Measurements from ENCODE around the gene SARS1. TPM values are rescaled to one million over a fixed set of nuclear protein-coding genes. Genes with fewer than 3 reads are reported as not detected.
A peak's percentile ranks its signal among the peaks of the same experiment; 100 is the strongest.

Gene SARS1
- total and polyA plus RNA-seq, 2 donors (not counting 1 experiment from before 2014, with no cell fraction given): 59.1 to 115 TPM

- H4K20me1 ChIP-seq (ENCODE audit: control insufficient read depth, insufficient read depth, low read length, poor library complexity, severe bottlenecking): peaks cover 4% of the 10 kb centered on the region
- peak overlapping the region; percentile 74 for H3K27ac Mint-ChIP-seq
- no peak overlapping the region for H3K4me3 ChIP-seq (ENCODE audit: control extremely low read depth in 1 of 5, extremely low read depth in 1 of 5, insufficient read depth in 1 of 5, low read depth in 2 of 5, low read length in 4 of 5)
- POLR2A ChIA-PET: no interaction called here
- DNase-seq: no peak
- no peak overlapping the region for H3K27ac ChIP-seq (ENCODE audit: low read length in 2 of 2)
- CTCF ChIA-PET: interaction anchor here (1.0 to 2.4 kb wide), 5 partner anchors 12 to 279 kb away, joined by 3 to 8 read pairs (median 5); no protein-coding TSS in a partner anchor
- 85% methylated on average over 28 of the region's 33 CpGs for WGBS (ENCODE audit: insufficient coverage)
- ATAC-seq (ENCODE audit: low read depth): peak; percentile 39
- H2AFZ ChIP-seq (ENCODE audit: insufficient read depth, low read depth, low read length, poor library complexity, severe bottlenecking): peak overlapping the region; percentile 32
- H3K79me2 ChIP-seq (ENCODE audit: control insufficient read depth, insufficient read depth, low read length): no peaks in the 10 kb centered on the region
- peaks cover 10% of the 10 kb centered on the region for H3K27me3 Mint-ChIP-seq
- H3K27me3 ChIP-seq (replicated peaks in 1 of 4; ENCODE audit: control extremely low read depth in 1 of 4, control insufficient read depth in 3 of 4, insufficient read depth in 4 of 4, low read length in 3 of 4): peaks cover 0 to 23% (median 10%) of the 10 kb centered on the region in 4 experiments
- peak overlapping the region; percentile 61 for H3K4me3 Mint-ChIP-seq
- intact Hi-C loops (cut with micrococcal nuclease): no loop called here
- H3K4me1 ChIP-seq (ENCODE audit: control insufficient read depth in 2 of 2, insufficient read depth in 2 of 2, low read length in 2 of 2): peaks cover 11 to 24% of the 10 kb centered on the region in 2 donors
- H3K9me3 Mint-ChIP-seq (ENCODE audit: insufficient read depth): no peaks in the 10 kb centered on the region
- TF ChIP-seq EZH2 (IDR thresholded peaks at IDR 0.05; ENCODE audit: borderline replicate concordance, insufficient read depth, low read depth, low read length, poor library complexity, severe bottlenecking): no peak
- TF ChIP-seq CTCF (IDR thresholded peaks at IDR 0.05): no peak
- no peaks in the 10 kb centered on the region for H3K36me3 ChIP-seq (replicated peaks in 1 of 2; ENCODE audit: control extremely low read depth in 1 of 2, control insufficient read depth in 1 of 2, extremely low read depth in 1 of 2, insufficient read depth in 2 of 2, low read length in 1 of 2)
- H3K9me3 ChIP-seq (ENCODE audit: control extremely low read depth in 1 of 3, control insufficient read depth in 2 of 3, insufficient read depth in 1 of 3, low read length in 2 of 3): peaks cover 0 to 16% (median 0%) of the 10 kb centered on the region in 3 donors
- no peak overlapping the region for H3K4me2 ChIP-seq (replicated peaks; ENCODE audit: low read depth, low read length, poor library complexity, severe bottlenecking)
- no peak overlapping the region for H3K9ac ChIP-seq (ENCODE audit: low read length)
- peaks cover 11% of the 10 kb centered on the region for H3K4me1 Mint-ChIP-seq
Observed at GRCh38 chr1:109252893-109253802, 39.4 kb downstream of the SARS1 start.

Measured in B cell (primary cell).